Bronchial epithelial cell (primary cell): Measurements from ENCODE around the gene DCAF10. TPM values are rescaled to one million over a fixed set of nuclear protein-coding genes. Genes with fewer than 3 reads are reported as not detected.

ENCODE experiments used
- DNase-seq: peaks from one replicate; pipeline ENCODE4 v3.0.0-alpha.2; 2010; ENCODE audit warnings: low read depth
- FAIRE-seq: peaks from 2 replicates; lab custom pipeline; 2011; peaks lifted over from hg19 to GRCh38; lab: Jason Lieb, UNC
- H3K27me3 ChIP-seq: 2 replicates; pipeline ENCODE4 v1.5.1; 2011; ENCODE audit warnings: low read length; ENCODE audit not compliant: control insufficient read depth, insufficient read depth
- H3K36me3 ChIP-seq: 2 replicates; pipeline ENCODE4 v1.5.1; 2011; ENCODE audit warnings: low read length; ENCODE audit not compliant: control insufficient read depth, insufficient read depth
- H3K4me3 ChIP-seq: 2 replicates; pipeline ENCODE4 v1.5.1; 2011; ENCODE audit warnings: mild to moderate bottlenecking, low read depth, low read length, control low read depth
- total RNA-seq: library from RNA; depleted of rRNA; stranded (reverse); fragments of >200 nt; gene quantifications from 2 replicates; pipeline ENCODE4 v1.2.1, GENCODE V29; 2014
- TF ChIP-seq, protein P1 (sequence below): IDR thresholded peaks from 2 replicates; pipeline ENCODE4 v1.5.1; 2011; ENCODE audit warnings: mild to moderate bottlenecking, moderate library complexity, low read length, control low read depth, inconsistent platforms; ENCODE audit not compliant: insufficient read depth, severe bottlenecking

DCAF10 gene
- total RNA-seq, 1 donor from 2014 or later = 29.5 TPM

GRCh38 chr9:37787059-37787458 lies 13.5 kb upstream of the DCAF10 start:
- FAIRE-seq (no peak), DNase-seq (no peak)
- Histone ChIP-seq H3K4me3 (no peak overlapping the region), H3K27me3 (no peaks in the 10 kb centered on the region), H3K36me3 (peaks cover 6% of the 10 kb centered on the region)
- TF ChIP-seq, protein P1, sequence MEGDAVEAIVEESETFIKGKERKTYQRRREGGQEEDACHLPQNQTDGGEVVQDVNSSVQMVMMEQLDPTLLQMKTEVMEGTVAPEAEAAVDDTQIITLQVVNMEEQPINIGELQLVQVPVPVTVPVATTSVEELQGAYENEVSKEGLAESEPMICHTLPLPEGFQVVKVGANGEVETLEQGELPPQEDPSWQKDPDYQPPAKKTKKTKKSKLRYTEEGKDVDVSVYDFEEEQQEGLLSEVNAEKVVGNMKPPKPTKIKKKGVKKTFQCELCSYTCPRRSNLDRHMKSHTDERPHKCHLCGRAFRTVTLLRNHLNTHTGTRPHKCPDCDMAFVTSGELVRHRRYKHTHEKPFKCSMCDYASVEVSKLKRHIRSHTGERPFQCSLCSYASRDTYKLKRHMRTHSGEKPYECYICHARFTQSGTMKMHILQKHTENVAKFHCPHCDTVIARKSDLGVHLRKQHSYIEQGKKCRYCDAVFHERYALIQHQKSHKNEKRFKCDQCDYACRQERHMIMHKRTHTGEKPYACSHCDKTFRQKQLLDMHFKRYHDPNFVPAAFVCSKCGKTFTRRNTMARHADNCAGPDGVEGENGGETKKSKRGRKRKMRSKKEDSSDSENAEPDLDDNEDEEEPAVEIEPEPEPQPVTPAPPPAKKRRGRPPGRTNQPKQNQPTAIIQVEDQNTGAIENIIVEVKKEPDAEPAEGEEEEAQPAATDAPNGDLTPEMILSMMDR = no peak

DNA sequence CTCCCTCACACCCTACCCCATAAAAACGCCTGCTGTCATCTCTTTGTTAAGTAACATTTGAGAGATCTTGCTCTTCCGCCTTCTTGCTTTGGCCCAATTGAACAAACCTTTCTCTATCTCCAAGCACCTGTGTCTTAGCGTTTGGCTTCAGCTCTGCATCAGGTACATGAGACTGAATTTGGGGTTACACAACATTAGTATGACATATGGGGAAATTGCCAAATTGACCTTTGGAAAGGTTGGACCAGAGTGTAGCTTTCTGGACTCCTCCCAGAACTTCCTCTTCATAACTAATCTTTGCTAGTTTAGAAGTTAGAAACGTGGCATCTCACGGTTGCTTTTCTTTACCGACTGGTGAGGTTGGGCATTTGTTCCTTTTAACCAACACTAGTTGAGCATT lies 12.3 kb upstream of the DCAF10 start:
- FAIRE-seq = no peak

GRCh38 chr9:37790096-37790495 lies 10.5 kb upstream of the DCAF10 start:
- TF ChIP-seq, protein P1 = no peak
- no peaks in the 10 kb centered on the region for H3K36me3 ChIP-seq
- DNase-seq (no peak), FAIRE-seq (no peak)
- H3K4me3 ChIP-seq = no peak overlapping the region
- H3K27me3 ChIP-seq = no peaks in the 10 kb centered on the region

More for the DNA sequence above, 12.3 kb upstream of the DCAF10 start:
- TF ChIP-seq, protein P1 = no peak
- Histone ChIP-seq H3K27me3 (no peaks in the 10 kb centered on the region), H3K36me3 (no peaks in the 10 kb centered on the region), H3K4me3 (no peak overlapping the region)
- DNase-seq = no peak

- DNase-seq (no peak), FAIRE-seq (no peak)
- H3K36me3 ChIP-seq = no peaks in the 10 kb centered on the region
- H3K4me3 ChIP-seq = no peak overlapping the region
- TF ChIP-seq, protein P1 = no peak
- H3K27me3 ChIP-seq = no peaks in the 10 kb centered on the region
Observed at GRCh38 chr9:37792122-37792521, 8.5 kb upstream of the DCAF10 start.

DNA sequence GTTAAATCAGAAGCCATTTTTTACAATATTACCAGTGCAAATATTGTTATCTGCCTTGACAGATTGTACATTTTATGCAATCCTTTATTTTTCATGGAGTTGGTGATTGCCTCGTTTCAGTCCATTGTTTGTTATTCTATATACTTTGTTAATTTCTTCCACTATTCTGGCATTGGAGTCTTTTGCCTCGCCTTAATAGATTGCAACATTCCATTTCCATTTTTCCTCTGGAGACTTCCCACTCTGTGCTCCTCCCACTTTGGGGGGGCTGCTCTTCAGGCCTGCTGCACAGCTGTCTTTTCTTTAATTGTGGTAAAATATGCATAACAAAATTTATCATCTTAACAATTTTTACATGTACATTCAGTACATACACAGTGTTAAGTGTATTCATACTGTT lies 4.4 kb upstream of the DCAF10 start:
- FAIRE-seq = no peak
- DNase-seq = no peak
- Histone ChIP-seq H3K36me3 (no peaks in the 10 kb centered on the region), H3K27me3 (no peaks in the 10 kb centered on the region), H3K4me3 (no peak overlapping the region)
- TF ChIP-seq, protein P1 = no peak

- no peak overlapping the region for H3K4me3 ChIP-seq
- DNase-seq (no peak), FAIRE-seq (no peak)
- H3K36me3 ChIP-seq = no peaks in the 10 kb centered on the region
- no peaks in the 10 kb centered on the region for H3K27me3 ChIP-seq
- TF ChIP-seq, protein P1 = no peak
Observed at GRCh38 chr9:37798677-37799076, 1.9 kb upstream of the DCAF10 start.
